ENCODE results near the gene FTCD. TPM values are rescaled to one million over a fixed set of nuclear protein-coding genes. Genes with fewer than 3 reads are reported as not detected.

Gene FTCD
- total RNA-seq, 1 experiment from 2014 or later = 6.7 TPM

- H2BK20ac ChIP-seq (ENCODE audit: low read depth, low read length, poor library complexity, severe bottlenecking) = no peak overlapping the region
- no peak overlapping the region for H3K4me3 Mint-ChIP-seq
- no peak overlapping the region for H3K18ac ChIP-seq (ENCODE audit: insufficient read length, low read depth, low read length)
- H3T11ph ChIP-seq (ENCODE audit: low read length) = no peak overlapping the region
- H2AK5ac ChIP-seq (ENCODE audit: insufficient read length, low read length) = no peak overlapping the region
- H4K5ac ChIP-seq (ENCODE audit: insufficient read length, low read depth, low read length) = no peak overlapping the region
- H3K4me1 ChIP-seq (ENCODE audit: insufficient read depth, low read length) = no peaks in the 10 kb centered on the region
- no peaks in the 10 kb centered on the region for H3K79me2 ChIP-seq (ENCODE audit: insufficient read depth, low read length)
- no peaks in the 10 kb centered on the region for H3K23me2 ChIP-seq (ENCODE audit: insufficient read length, low read depth, low read length, poor library complexity, severe bottlenecking)
- no peak overlapping the region for H3K4ac ChIP-seq (ENCODE audit: low read depth, low read length)
- no peak overlapping the region for H4K8ac ChIP-seq (replicated peaks; ENCODE audit: insufficient read length, low read depth, low read length)
- H2BK12ac ChIP-seq (ENCODE audit: insufficient read length, low read depth, low read length) = no peak overlapping the region
- peaks cover 15 to 32% of the 10 kb centered on the region in 2 experiments for H3K9me3 Mint-ChIP-seq
- no peak for DNase-seq
- TF ChIP-seq CTCF (conservative IDR thresholded peaks at IDR 0.05) = no peak
- H3K9me3 ChIP-seq (ENCODE audit: control insufficient read depth, low read depth, low read length) = no peaks in the 10 kb centered on the region
- H4K91ac ChIP-seq (ENCODE audit: insufficient read length, low read depth, low read length) = no peak overlapping the region
- H2BK120ac ChIP-seq (ENCODE audit: low read depth, low read length, poor library complexity, severe bottlenecking) = no peak overlapping the region
- H3K23ac ChIP-seq (ENCODE audit: insufficient read length, low read depth, low read length) = no peak overlapping the region
- H2BK5ac ChIP-seq (ENCODE audit: insufficient read length, low read length) = no peak overlapping the region
- no peak overlapping the region for H2BK15ac ChIP-seq (ENCODE audit: low read depth, low read length)
- H3K27me3 ChIP-seq (ENCODE audit: insufficient read depth, low read length) = no peaks in the 10 kb centered on the region
- no peaks in the 10 kb centered on the region for H3K4me1 Mint-ChIP-seq
- no peak overlapping the region for H3K27ac ChIP-seq (ENCODE audit: insufficient read length, low read depth, low read length)
- H4K20me1 ChIP-seq (ENCODE audit: control insufficient read depth, insufficient read depth, insufficient read length) = no peaks in the 10 kb centered on the region
- peaks cover 31 to 41% (median 34%) of the 10 kb centered on the region in 3 experiments for H3K36me3 Mint-ChIP-seq (ENCODE audit: insufficient read depth in 1 of 3, low read depth in 3 of 3)
- H3K56ac ChIP-seq (ENCODE audit: insufficient read length, low read depth, low read length) = no peak overlapping the region
- H3K4me2 ChIP-seq (ENCODE audit: insufficient read depth, insufficient read length, low read length) = no peak overlapping the region
- no peaks in the 10 kb centered on the region for H3K27me3 Mint-ChIP-seq (ENCODE audit: low read depth)
- H3K14ac ChIP-seq (ENCODE audit: insufficient read depth, low read length) = no peak overlapping the region
- H3K9ac ChIP-seq (ENCODE audit: extremely low read depth, insufficient read length, low read length) = no peak overlapping the region
- no peaks in the 10 kb centered on the region for H3K79me1 ChIP-seq (ENCODE audit: insufficient read depth, low read depth, low read length, poor library complexity, severe bottlenecking)
- no peak overlapping the region for H3K27ac Mint-ChIP-seq
- H2AFZ ChIP-seq (ENCODE audit: low read length) = no peak overlapping the region
- no CpG with 5 or more reads among the region's 22 CpGs for WGBS (ENCODE audit: extremely low coverage, insufficient read length, low lambda C conversion rate)
Measured at GRCh38 chr21:46160657-46160906, 5.2 kb upstream of the FTCD start.
